Glomerular visceral epithelial cell (primary cell): ENCODE results near the gene SLC9A7.
A peak's percentile ranks its signal among the peaks of the same experiment; 100 is the strongest.

ENCODE experiments used
- DNase-seq: peaks from one replicate; pipeline ENCODE4 v3.0.0-alpha.2; 2016; ENCODE audit errors: extremely low spot score

SLC9A7 gene

GRCh38 chrX:46704767-46705386 is 54.0 kb downstream of the SLC9A7 start:
- peak; percentile 35 for DNase-seq

- peak; percentile 25 for DNase-seq
These were observed 54.9 kb downstream of the SLC9A7 start for GRCh38 chrX:46703980-46704379.

GRCh38 chrX:46698691-46699090 is 60.2 kb downstream of the SLC9A7 start:
- DNase-seq: no peak

- DNase-seq: no peak
These were observed 63.4 kb downstream of the SLC9A7 start for GRCh38 chrX:46695491-46695890.

GRCh38 chrX:46694549-46694948 is 64.4 kb downstream of the SLC9A7 start:
- DNase-seq: no peak

- DNase-seq: no peak
These were observed 65.8 kb downstream of the SLC9A7 start for GRCh38 chrX:46693149-46693548.

- no peak for DNase-seq
These were observed 68.1 kb downstream of the SLC9A7 start for GRCh38 chrX:46690818-46691217.

- DNase-seq: no peak
These were observed 71.3 kb downstream of the SLC9A7 start for GRCh38 chrX:46687619-46688018.

GRCh38 chrX:46686003-46686645 is 72.8 kb downstream of the SLC9A7 start:
- DNase-seq: peak; percentile 36

- DNase-seq: peak; percentile 13
These were observed 75.9 kb downstream of the SLC9A7 start for GRCh38 chrX:46683048-46683447.

- no peak for DNase-seq
These were observed 77.1 kb downstream of the SLC9A7 start for GRCh38 chrX:46681849-46682248.

GRCh38 chrX:46678232-46678631 is 80.7 kb downstream of the SLC9A7 start:
- DNase-seq: no peak

GRCh38 chrX:46676399-46677356 is 82.2 kb downstream of the SLC9A7 start:
- no peak for DNase-seq

- no peak for DNase-seq
These were observed 85.1 kb downstream of the SLC9A7 start for GRCh38 chrX:46673620-46674359.

- DNase-seq: no peak
These were observed 88.6 kb downstream of the SLC9A7 start for GRCh38 chrX:46670316-46670715.

GRCh38 chrX:46666831-46667230 is 92.1 kb downstream of the SLC9A7 start:
- no peak for DNase-seq

GRCh38 chrX:46665232-46666152 is 93.4 kb downstream of the SLC9A7 start:
- DNase-seq: no peak

- no peak for DNase-seq
These were observed 96.5 kb downstream of the SLC9A7 start for GRCh38 chrX:46662188-46662958.

GRCh38 chrX:46653482-46653881 is 105.4 kb downstream of the SLC9A7 start:
- no peak for DNase-seq
